GM19397 (cell line): ENCODE results near the gene FNDC10.
"Not testable (repeated sequence)": the region's sequence is repeated elsewhere in the genome, so short reads cannot be mapped to it uniquely, and the experiment has no call there.

Experiments
- ATAC-seq: cut with Tn5 transposase; IDR thresholded peaks from one replicate; pipeline ENCODE4 v1.9.1; 2021; ENCODE audit warnings: mild to moderate bottlenecking, moderate library complexity; ENCODE audit not compliant: unreplicated experiment

The FNDC10 gene

GRCh38 chr1:1567891-1568291 is 32.0 kb downstream of the FNDC10 start:
- ATAC-seq, result no peak

GRCh38 chr1:1567152-1567875 is 32.6 kb downstream of the FNDC10 start:
- no peak for ATAC-seq

GRCh38 chr1:1565340-1565739 is 34.6 kb downstream of the FNDC10 start:
- no peak for ATAC-seq

- ATAC-seq, result no peak
Measured at GRCh38 chr1:1564268-1564667, 35.7 kb downstream of the FNDC10 start.

GRCh38 chr1:1563688-1564087 is 36.2 kb downstream of the FNDC10 start:
- ATAC-seq, result no peak

GRCh38 chr1:1562556-1563195 is 37.3 kb downstream of the FNDC10 start:
- ATAC-seq, result no peak

- ATAC-seq, result no peak
Measured at GRCh38 chr1:1561801-1562470, 38.0 kb downstream of the FNDC10 start.

GRCh38 chr1:1560178-1560577 is 39.8 kb downstream of the FNDC10 start:
- ATAC-seq, result no peak

GRCh38 chr1:1559066-1559465 is 40.9 kb downstream of the FNDC10 start:
- no peak for ATAC-seq

GRCh38 chr1:1558591-1558990 is 41.3 kb downstream of the FNDC10 start:
- ATAC-seq, result no peak

- not testable (repeated sequence) for ATAC-seq
Measured at GRCh38 chr1:1557688-1558087, 42.2 kb downstream of the FNDC10 start.

- not testable (repeated sequence) for ATAC-seq
Measured at GRCh38 chr1:1556961-1557360, 43.0 kb downstream of the FNDC10 start.

GRCh38 chr1:1556505-1556904 is 43.4 kb downstream of the FNDC10 start:
- no peak for ATAC-seq

GRCh38 chr1:1554926-1555915 is 44.7 kb downstream of the FNDC10 start:
- no peak for ATAC-seq

GRCh38 chr1:1554550-1554925 is 45.4 kb downstream of the FNDC10 start:
- no peak for ATAC-seq

GRCh38 chr1:1553821-1554494 is 46.0 kb downstream of the FNDC10 start:
- ATAC-seq, result no peak

GRCh38 chr1:1552263-1552639 is 47.7 kb downstream of the FNDC10 start:
- no peak for ATAC-seq

- no peak for ATAC-seq
Measured at GRCh38 chr1:1551524-1552262, 48.2 kb downstream of the FNDC10 start.

- no peak for ATAC-seq
Measured at GRCh38 chr1:1550591-1551432, 49.1 kb downstream of the FNDC10 start.
